Neural progenitor cell (in vitro differentiated cells): ENCODE measurements around the gene UTP15. TPM values are rescaled to one million over a fixed set of nuclear protein-coding genes. Genes with fewer than 3 reads are reported as not detected.
A peak's percentile ranks its signal among the peaks of the same experiment; 100 is the strongest.

ENCODE experiments used
- DNase-seq: peaks from one replicate; pipeline ENCODE4 v3.0.0-alpha.2; 2016; ENCODE audit warnings: low spot score
- H2AFZ ChIP-seq: fragments of 200-600 bp; sonication (generic); replicated peaks from 2 replicates; pipeline ENCODE4 v1.6.1; 2016; ENCODE audit warnings: antibody characterized with exemption
- H3F3A ChIP-seq: fragments of 200-600 bp; sonication (generic); 2 replicates; pipeline ENCODE4 v1.6.1; 2016; ENCODE audit warnings: antibody characterized with exemption, low read depth
- H3K27ac ChIP-seq: fragments of 200-600 bp; sonication (generic); 2 replicates; pipeline ENCODE4 v1.5.1; 2016; ENCODE audit warnings: mild to moderate bottlenecking
- H3K27me3 ChIP-seq: fragments of 200-600 bp; sonication (generic); 2 replicates; pipeline ENCODE4 v1.6.1; 2016; ENCODE audit warnings: mild to moderate bottlenecking, moderate library complexity
- H3K36me3 ChIP-seq: fragments of 200-600 bp; sonication (generic); 2 replicates; pipeline ENCODE4 v1.5.1; 2016
- H3K4me1 ChIP-seq: fragments of 200-600 bp; sonication (generic); 2 replicates; pipeline ENCODE4 v1.6.1; 2016; ENCODE audit warnings: mixed run types
- H3K4me2 ChIP-seq: fragments of 200-600 bp; sonication (generic); 2 replicates; pipeline ENCODE4 v1.6.1; 2016
- H3K4me3 ChIP-seq: fragments of 200-600 bp; sonication (generic); 2 replicates; pipeline ENCODE4 v1.5.1; 2016
- H3K79me2 ChIP-seq: fragments of 200-600 bp; sonication (generic); 2 replicates; pipeline ENCODE4 v1.6.1; 2016; ENCODE audit warnings: low read depth
- H3K9ac ChIP-seq: fragments of 200-600 bp; sonication (generic); 2 replicates; pipeline ENCODE4 v1.6.1; 2016
- H3K9me3 ChIP-seq: fragments of 200-600 bp; sonication (generic); 2 replicates; pipeline ENCODE4 v1.5.1; 2016; ENCODE audit warnings: low read depth
- H4K20me1 ChIP-seq: fragments of 200-600 bp; sonication (generic); 2 replicates; pipeline ENCODE4 v1.6.1; 2016; ENCODE audit warnings: low read depth
- H3K27ac Mint-ChIP-seq: 3 replicates; pipeline ENCODE4 v1.8.0; 2021; ENCODE audit warnings: mixed read lengths
- H3K27me3 Mint-ChIP-seq: 2 replicates; pipeline ENCODE4 v1.8.0; 2022; ENCODE audit warnings: low read depth, mild to moderate bottlenecking, inconsistent platforms, moderate library complexity, mixed read lengths; ENCODE audit not compliant: insufficient read depth
- H3K36me3 Mint-ChIP-seq: 3 replicates; pipeline ENCODE4 v1.8.0; 2021; ENCODE audit warnings: mixed read lengths
- H3K4me1 Mint-ChIP-seq: 3 replicates; pipeline ENCODE4 v1.8.0; 2021; ENCODE audit warnings: mixed read lengths
- H3K4me3 Mint-ChIP-seq: 3 replicates; pipeline ENCODE4 v1.8.0; 2021; ENCODE audit warnings: mild to moderate bottlenecking, moderate library complexity, mixed read lengths
- H3K9me3 Mint-ChIP-seq: 3 replicates; pipeline ENCODE4 v1.8.0; 2020; ENCODE audit warnings: mixed read lengths
- EZH2 ChIP-seq: fragments of 200-600 bp; sonication (generic); IDR thresholded peaks from 2 replicates; pipeline ENCODE4 v1.6.1; 2017; ENCODE audit warnings: antibody characterized with exemption, mild to moderate bottlenecking, moderate library complexity
- EZH2phosphoT487 ChIP-seq: fragments of 200-600 bp; sonication (generic); IDR thresholded peaks from 2 replicates; pipeline ENCODE4 v1.6.1; 2017; ENCODE audit warnings: antibody characterized with exemption
- total RNA-seq: library from RNA; depleted of rRNA; stranded (reverse); fragments of >200 nt; gene quantifications from 2 replicates; pipeline ENCODE4 v1.2.3, GENCODE V29; 2015; ENCODE audit warnings: low replicate concordance
- TF ChIP-seq, protein P1 (sequence below): fragments of 200-600 bp; sonication (generic); IDR thresholded peaks from 2 replicates; pipeline ENCODE4 v1.5.1; 2017; ENCODE audit warnings: antibody characterized with exemption, mild to moderate bottlenecking

UTP15 gene
- total RNA-seq, 1 donor from 2014 or later: 34.4 TPM

DNA sequence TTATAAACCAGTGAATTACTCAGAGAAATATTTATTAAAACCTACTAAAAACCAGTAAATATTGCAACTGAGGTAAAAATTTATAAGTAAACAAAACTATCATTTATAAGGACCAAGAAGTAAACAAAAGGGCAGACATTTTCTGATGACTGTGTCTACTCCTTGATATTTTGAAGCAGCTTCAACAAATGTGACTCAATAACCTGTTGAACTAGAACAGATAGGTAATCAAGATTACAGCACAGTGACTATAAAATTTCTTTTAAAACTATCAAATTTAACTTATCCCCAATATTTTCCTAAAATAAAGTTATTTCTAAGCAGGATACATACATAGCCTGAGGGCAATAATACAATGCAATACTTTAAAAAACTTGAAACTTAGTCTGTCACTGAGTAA lies 12.9 kb upstream of the UTP15 start:
- Mint-ChIP-seq H3K9me3 (no peaks in the 10 kb centered on the region), H3K4me3 (no peak overlapping the region), H3K4me1 (peaks cover 3% of the 10 kb centered on the region), H3K27me3 (no peaks in the 10 kb centered on the region), H3K27ac (no peak overlapping the region), H3K36me3 (peaks cover 4% of the 10 kb centered on the region)
- Histone ChIP-seq H2AFZ (no peak overlapping the region), H3F3A (no peaks in the 10 kb centered on the region), H3K27me3 (no peaks in the 10 kb centered on the region), H3K9ac (no peak overlapping the region), H4K20me1 (no peaks in the 10 kb centered on the region), H3K4me3 (no peak overlapping the region), H3K36me3 (peaks cover 3% of the 10 kb centered on the region), H3K27ac (no peak overlapping the region), H3K79me2 (no peaks in the 10 kb centered on the region), H3K9me3 (no peaks in the 10 kb centered on the region), H3K4me2 (no peak overlapping the region), H3K4me1 (peaks cover 9% of the 10 kb centered on the region)
- TF ChIP-seq EZH2phosphoT487 (no peak), EZH2 (no peak)
- no peak for DNase-seq

DNA sequence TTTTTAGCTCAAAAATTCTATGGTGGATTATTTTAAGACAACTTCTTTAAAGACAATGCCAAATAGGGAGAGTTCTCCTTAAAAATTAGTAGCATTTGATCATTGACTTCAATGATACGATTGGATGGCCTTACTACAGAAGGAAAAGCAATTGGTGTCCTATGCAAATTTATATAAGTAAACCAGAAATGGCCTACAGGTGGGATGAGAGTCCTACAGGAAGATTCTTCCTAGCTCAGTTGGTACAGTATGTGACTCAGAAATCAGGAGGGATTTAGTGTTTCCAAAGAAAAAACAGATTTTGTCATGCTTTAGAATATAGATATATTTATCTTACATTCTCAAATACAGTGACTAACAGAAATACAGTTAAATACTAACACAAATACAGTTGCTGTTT lies 6.6 kb upstream of the UTP15 start:
- H3K4me3 ChIP-seq: no peak overlapping the region
- H3K36me3 ChIP-seq: peaks cover 3% of the 10 kb centered on the region
- peaks cover 13% of the 10 kb centered on the region for H3K79me2 ChIP-seq
- Mint-ChIP-seq H3K27ac (no peak overlapping the region), H3K4me1 (peaks cover 7% of the 10 kb centered on the region), H3K27me3 (no peaks in the 10 kb centered on the region), H3K9me3 (no peaks in the 10 kb centered on the region), H3K36me3 (peaks cover 9% of the 10 kb centered on the region), H3K4me3 (no peak overlapping the region)
- no peaks in the 10 kb centered on the region for H3K9me3 ChIP-seq
- no peak overlapping the region for H3K9ac ChIP-seq
- no peak overlapping the region for H3K27ac ChIP-seq
- no peak overlapping the region for H3K4me2 ChIP-seq
- H4K20me1 ChIP-seq: no peaks in the 10 kb centered on the region
- TF ChIP-seq EZH2: no peak
- no peak for TF ChIP-seq EZH2phosphoT487
- TF ChIP-seq, protein P1, sequence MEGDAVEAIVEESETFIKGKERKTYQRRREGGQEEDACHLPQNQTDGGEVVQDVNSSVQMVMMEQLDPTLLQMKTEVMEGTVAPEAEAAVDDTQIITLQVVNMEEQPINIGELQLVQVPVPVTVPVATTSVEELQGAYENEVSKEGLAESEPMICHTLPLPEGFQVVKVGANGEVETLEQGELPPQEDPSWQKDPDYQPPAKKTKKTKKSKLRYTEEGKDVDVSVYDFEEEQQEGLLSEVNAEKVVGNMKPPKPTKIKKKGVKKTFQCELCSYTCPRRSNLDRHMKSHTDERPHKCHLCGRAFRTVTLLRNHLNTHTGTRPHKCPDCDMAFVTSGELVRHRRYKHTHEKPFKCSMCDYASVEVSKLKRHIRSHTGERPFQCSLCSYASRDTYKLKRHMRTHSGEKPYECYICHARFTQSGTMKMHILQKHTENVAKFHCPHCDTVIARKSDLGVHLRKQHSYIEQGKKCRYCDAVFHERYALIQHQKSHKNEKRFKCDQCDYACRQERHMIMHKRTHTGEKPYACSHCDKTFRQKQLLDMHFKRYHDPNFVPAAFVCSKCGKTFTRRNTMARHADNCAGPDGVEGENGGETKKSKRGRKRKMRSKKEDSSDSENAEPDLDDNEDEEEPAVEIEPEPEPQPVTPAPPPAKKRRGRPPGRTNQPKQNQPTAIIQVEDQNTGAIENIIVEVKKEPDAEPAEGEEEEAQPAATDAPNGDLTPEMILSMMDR: no peak
- peaks cover 3% of the 10 kb centered on the region for H3K4me1 ChIP-seq
- no peaks in the 10 kb centered on the region for H3K27me3 ChIP-seq
- no peaks in the 10 kb centered on the region for H3F3A ChIP-seq
- no peak overlapping the region for H2AFZ ChIP-seq
- DNase-seq: no peak

- DNase-seq: no peak
- Histone ChIP-seq H3K36me3 (no peaks in the 10 kb centered on the region), H3K4me1 (peaks cover 18% of the 10 kb centered on the region), H3K4me2 (peak overlapping the region; percentile 96), H3K9ac (peak overlapping the region; percentile 90), H3K27ac (no peak overlapping the region), H3F3A (peaks cover 4% of the 10 kb centered on the region), H2AFZ (peak overlapping the region; percentile 86), H3K27me3 (no peaks in the 10 kb centered on the region), H4K20me1 (no peaks in the 10 kb centered on the region), H3K9me3 (no peaks in the 10 kb centered on the region), H3K79me2 (peaks cover 60% of the 10 kb centered on the region), H3K4me3 (peak overlapping the region; percentile 92)
- no peak for TF ChIP-seq EZH2
- no peak for TF ChIP-seq EZH2phosphoT487
- TF ChIP-seq, protein P1: no peak
- no peak overlapping the region for H3K27ac Mint-ChIP-seq
- H3K4me1 Mint-ChIP-seq: peaks cover 15% of the 10 kb centered on the region
- peak overlapping the region; percentile 97 for H3K4me3 Mint-ChIP-seq
- peaks cover 5% of the 10 kb centered on the region for H3K36me3 Mint-ChIP-seq
- no peaks in the 10 kb centered on the region for H3K9me3 Mint-ChIP-seq
- no peaks in the 10 kb centered on the region for H3K27me3 Mint-ChIP-seq
These were observed 1.5 kb upstream of the UTP15 start for GRCh38 chr5:73564018-73564417.

GRCh38 chr5:73564675-73565074 lies 868 bp upstream of the UTP15 start:
- peak overlapping the region; percentile 86 for H2AFZ ChIP-seq
- H3K27me3 ChIP-seq: no peaks in the 10 kb centered on the region
- Mint-ChIP-seq H3K4me1 (peaks cover 15% of the 10 kb centered on the region), H3K36me3 (peaks cover 5% of the 10 kb centered on the region), H3K9me3 (no peaks in the 10 kb centered on the region), H3K27me3 (no peaks in the 10 kb centered on the region), H3K27ac (peak overlapping the region; percentile 95), H3K4me3 (peak overlapping the region; percentile 97)
- no peaks in the 10 kb centered on the region for H4K20me1 ChIP-seq
- peaks cover 4% of the 10 kb centered on the region for H3F3A ChIP-seq
- H3K9ac ChIP-seq: peak overlapping the region; percentile 90
- peak overlapping the region; percentile 96 for H3K4me2 ChIP-seq
- H3K4me1 ChIP-seq: peaks cover 18% of the 10 kb centered on the region
- no peaks in the 10 kb centered on the region for H3K9me3 ChIP-seq
- peaks cover 65% of the 10 kb centered on the region for H3K79me2 ChIP-seq
- no peak for DNase-seq
- peak overlapping the region; percentile 92 for H3K4me3 ChIP-seq
- no peaks in the 10 kb centered on the region for H3K36me3 ChIP-seq
- H3K27ac ChIP-seq: no peak overlapping the region
- TF ChIP-seq, protein P1: no peak
- no peak for TF ChIP-seq EZH2
- TF ChIP-seq EZH2phosphoT487: no peak
